Activated B cell treated with CpG ODN at 0.5 μM for 24 hours (primary cell): ENCODE results near the gene KRTAP12-1. TPM values are rescaled to one million over a fixed set of nuclear protein-coding genes. Genes with fewer than 3 reads are reported as not detected.

ENCODE experiments used
- ATAC-seq: fragments of 200-7000 bp; cut with Tn5 transposase; one replicate; pipeline ENCODE4 v1.10.0; 2021; ENCODE audit warnings: low read depth, mild to moderate bottlenecking, moderate library complexity
- CTCF ChIA-PET: fragments of 350-600 bp; sonication (Branson Sonifier 250); formaldehyde crosslinking; loops from one replicate; lab custom pipeline; 2021; ENCODE audit warnings: antibody characterized with exemption; lab: Charles Lee
- POLR2A ChIA-PET: fragments of 350-600 bp; sonication (Branson Sonifier 250); formaldehyde crosslinking; loops from one replicate; lab custom pipeline; 2021; ENCODE audit warnings: antibody characterized with exemption; lab: Charles Lee
- DNase-seq: peaks from one replicate; pipeline ENCODE4 v3.0.0; 2022
- H3K27ac Mint-ChIP-seq: one replicate; pipeline ENCODE4 v1.8.0; 2020; ENCODE audit warnings: mixed read lengths
- H3K27me3 Mint-ChIP-seq: one replicate; pipeline ENCODE4 v1.8.0; 2021; ENCODE audit warnings: mixed read lengths
- H3K36me3 Mint-ChIP-seq: one replicate; pipeline ENCODE4 v1.8.0; 2021; ENCODE audit warnings: low read depth, mixed read lengths
- H3K4me1 Mint-ChIP-seq: one replicate; pipeline ENCODE4 v1.8.0; 2021; ENCODE audit warnings: mixed read lengths
- H3K4me3 Mint-ChIP-seq: one replicate; pipeline ENCODE4 v1.8.0; 2020; ENCODE audit warnings: mild to moderate bottlenecking, mixed read lengths
- H3K9me3 Mint-ChIP-seq: one replicate; pipeline ENCODE4 v1.8.0; 2020; ENCODE audit warnings: mixed read lengths
- intact Hi-C: fragments of 100-400 bp; cut with micrococcal nuclease; formaldehyde crosslinking; loops from one replicate; pipeline ENCODE4 v1.15.1; 2024
- total RNA-seq: library from RNA; stranded (reverse); gene quantifications from 2 replicates; pipeline ENCODE4 v1.2.3, GENCODE V29; 2022
- TF ChIP-seq, protein P1 (sequence below): fragments of 200-600 bp; IDR thresholded peaks from one replicate; pipeline ENCODE4 v1.8.0; 2022; ENCODE audit warnings: antibody characterized with exemption, mild to moderate bottlenecking

KRTAP12-1 gene
- not detected in 2 replicates for total RNA-seq

- no peak within 1 kb of the TSS for H3K4me3 Mint-ChIP-seq
- peaks cover 37% of the 10 kb centered on the region for H3K27me3 Mint-ChIP-seq
- intact Hi-C loops: no loop called here
- H3K36me3 Mint-ChIP-seq: no peaks in the 10 kb centered on the region
- ATAC-seq (no peak), DNase-seq (no peak)
- CTCF ChIA-PET: no interaction called here
- POLR2A ChIA-PET: no interaction called here
- no peaks in the 10 kb centered on the region for H3K9me3 Mint-ChIP-seq
- H3K4me1 Mint-ChIP-seq: no peaks in the 10 kb centered on the region
- TF ChIP-seq, protein P1, sequence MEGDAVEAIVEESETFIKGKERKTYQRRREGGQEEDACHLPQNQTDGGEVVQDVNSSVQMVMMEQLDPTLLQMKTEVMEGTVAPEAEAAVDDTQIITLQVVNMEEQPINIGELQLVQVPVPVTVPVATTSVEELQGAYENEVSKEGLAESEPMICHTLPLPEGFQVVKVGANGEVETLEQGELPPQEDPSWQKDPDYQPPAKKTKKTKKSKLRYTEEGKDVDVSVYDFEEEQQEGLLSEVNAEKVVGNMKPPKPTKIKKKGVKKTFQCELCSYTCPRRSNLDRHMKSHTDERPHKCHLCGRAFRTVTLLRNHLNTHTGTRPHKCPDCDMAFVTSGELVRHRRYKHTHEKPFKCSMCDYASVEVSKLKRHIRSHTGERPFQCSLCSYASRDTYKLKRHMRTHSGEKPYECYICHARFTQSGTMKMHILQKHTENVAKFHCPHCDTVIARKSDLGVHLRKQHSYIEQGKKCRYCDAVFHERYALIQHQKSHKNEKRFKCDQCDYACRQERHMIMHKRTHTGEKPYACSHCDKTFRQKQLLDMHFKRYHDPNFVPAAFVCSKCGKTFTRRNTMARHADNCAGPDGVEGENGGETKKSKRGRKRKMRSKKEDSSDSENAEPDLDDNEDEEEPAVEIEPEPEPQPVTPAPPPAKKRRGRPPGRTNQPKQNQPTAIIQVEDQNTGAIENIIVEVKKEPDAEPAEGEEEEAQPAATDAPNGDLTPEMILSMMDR: no peak
- H3K27ac Mint-ChIP-seq: no peak within 1 kb of the TSS
Observed at GRCh38 chr21:44681861-44682579, at the start of gene KRTAP12-1. KRTAP12-1 (minus strand) TSS chr21:44682163; CDS start chr21:44682123, 40 bp downstream.

DNA sequence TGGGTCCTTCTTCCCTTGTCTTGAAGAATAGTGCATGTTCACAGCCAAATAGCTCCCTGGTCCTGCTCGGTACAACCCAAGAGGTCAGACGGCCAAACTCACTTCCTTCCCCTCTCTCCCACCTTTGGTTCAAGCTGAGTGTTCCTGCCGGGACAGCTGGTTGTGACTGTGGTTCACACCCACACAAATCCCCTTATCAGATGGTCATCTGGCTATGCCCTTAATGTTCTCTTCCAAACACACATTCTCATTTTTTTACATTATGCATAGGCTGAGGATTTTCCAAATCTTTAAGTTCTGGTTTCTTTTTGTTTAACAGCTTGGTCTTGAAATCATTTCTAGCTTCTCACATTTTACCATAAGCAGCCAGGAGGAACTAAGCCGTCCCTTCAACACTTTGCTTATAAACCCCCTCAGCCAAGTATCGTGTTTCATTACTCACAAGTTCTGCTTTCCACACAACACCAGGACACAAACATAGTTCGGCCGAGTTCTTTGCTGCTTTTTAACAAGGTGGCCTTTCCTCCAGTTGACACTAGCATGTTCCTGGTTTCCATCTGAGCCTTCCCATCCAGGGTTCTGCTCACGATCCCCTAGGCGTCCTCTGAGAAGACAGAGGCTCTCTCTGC, 49.1 kb upstream of the KRTAP12-1 start:
- ATAC-seq: no peak
- DNase-seq: no peak
- intact Hi-C loops: no loop called here
- Mint-ChIP-seq H3K9me3 (no peaks in the 10 kb centered on the region), H3K27me3 (peaks cover 26% of the 10 kb centered on the region), H3K27ac (no peak overlapping the region), H3K4me3 (no peak overlapping the region), H3K36me3 (no peaks in the 10 kb centered on the region), H3K4me1 (no peaks in the 10 kb centered on the region)
- POLR2A ChIA-PET: no interaction called here
- CTCF ChIA-PET: no interaction called here
- TF ChIP-seq, protein P1: no peak

DNA sequence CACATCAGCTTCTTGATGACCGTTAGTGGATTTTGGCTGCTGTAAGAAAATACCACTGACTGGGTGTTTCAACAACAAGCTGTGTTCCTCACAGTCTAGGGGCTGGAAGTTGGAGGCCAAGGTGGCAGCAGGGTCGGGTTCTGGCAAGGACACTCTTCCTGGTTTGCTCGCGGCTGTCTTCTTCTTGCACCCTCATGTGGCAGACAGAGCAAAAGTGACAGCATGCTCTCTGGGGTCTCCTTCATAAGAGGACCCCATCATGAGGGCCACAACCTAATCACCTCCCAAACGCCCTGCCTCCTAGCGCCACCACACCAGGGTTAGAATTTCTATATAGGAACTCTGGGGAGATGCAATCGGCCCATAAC, 48.0 kb upstream of the KRTAP12-1 start:
- H3K4me1 Mint-ChIP-seq: no peaks in the 10 kb centered on the region
- intact Hi-C loops: no loop called here
- TF ChIP-seq, protein P1: no peak

GRCh38 chr21:44729336-44730027, 47.5 kb upstream of the KRTAP12-1 start:
- H3K4me3 Mint-ChIP-seq: no peak overlapping the region
- no peaks in the 10 kb centered on the region for H3K4me1 Mint-ChIP-seq
- DNase-seq (no peak), ATAC-seq (no peak)
- intact Hi-C loops: no loop called here
- H3K27ac Mint-ChIP-seq: no peak overlapping the region
- H3K36me3 Mint-ChIP-seq: no peaks in the 10 kb centered on the region
- TF ChIP-seq, protein P1: no peak
- H3K27me3 Mint-ChIP-seq: peaks cover 34% of the 10 kb centered on the region
- ChIA-PET CTCF (no interaction called here), POLR2A (no interaction called here)
- H3K9me3 Mint-ChIP-seq: no peaks in the 10 kb centered on the region

More for the DNA sequence above, 48.0 kb upstream of the KRTAP12-1 start:
- Mint-ChIP-seq H3K27ac (no peak overlapping the region), H3K4me3 (no peak overlapping the region), H3K9me3 (no peaks in the 10 kb centered on the region), H3K27me3 (peaks cover 30% of the 10 kb centered on the region), H3K36me3 (no peaks in the 10 kb centered on the region)
- ATAC-seq: no peak
- POLR2A ChIA-PET: no interaction called here
- CTCF ChIA-PET: no interaction called here
- DNase-seq: no peak

- CTCF ChIA-PET: no interaction called here
Observed at GRCh38 chr21:44728716-44729115, 46.8 kb upstream of the KRTAP12-1 start.

More at GRCh38 chr21:44728716-44729115, 46.8 kb upstream of the KRTAP12-1 start:
- no peak overlapping the region for H3K4me3 Mint-ChIP-seq
- DNase-seq (no peak), ATAC-seq (no peak)
- TF ChIP-seq, protein P1: no peak
- POLR2A ChIA-PET: no interaction called here
- intact Hi-C loops: no loop called here
- no peak overlapping the region for H3K27ac Mint-ChIP-seq
- H3K27me3 Mint-ChIP-seq: peaks cover 38% of the 10 kb centered on the region
- no peaks in the 10 kb centered on the region for H3K9me3 Mint-ChIP-seq
- H3K4me1 Mint-ChIP-seq: no peaks in the 10 kb centered on the region
- H3K36me3 Mint-ChIP-seq: no peaks in the 10 kb centered on the region
